Right renal cortex interstitium (tissue), 3 donors: ENCODE measurements around the gene ADRA2A. TPM values are rescaled to one million over a fixed set of nuclear protein-coding genes. Genes with fewer than 3 reads are reported as not detected.

Source experiments
- DNase-seq, 3 donors: peaks; one replicate each; pipeline ENCODE4 v3.0.0-alpha.2; 2013; ENCODE audit warnings: low read depth in 3 of 3, low spot score in 2 of 3
- polyA plus RNA-seq, 3 donors: library from polyadenylated mRNA; unstranded; fragments of 120-200 nt; gene quantifications; one replicate each; pipeline ENCODE4 v1.2.1, GENCODE V29; 2013; ENCODE audit not compliant: insufficient read length in 3 of 3

Gene ADRA2A
- polyA plus RNA-seq, 3 donors: 2.0 to 4.5 (median 3.3) TPM

DNA sequence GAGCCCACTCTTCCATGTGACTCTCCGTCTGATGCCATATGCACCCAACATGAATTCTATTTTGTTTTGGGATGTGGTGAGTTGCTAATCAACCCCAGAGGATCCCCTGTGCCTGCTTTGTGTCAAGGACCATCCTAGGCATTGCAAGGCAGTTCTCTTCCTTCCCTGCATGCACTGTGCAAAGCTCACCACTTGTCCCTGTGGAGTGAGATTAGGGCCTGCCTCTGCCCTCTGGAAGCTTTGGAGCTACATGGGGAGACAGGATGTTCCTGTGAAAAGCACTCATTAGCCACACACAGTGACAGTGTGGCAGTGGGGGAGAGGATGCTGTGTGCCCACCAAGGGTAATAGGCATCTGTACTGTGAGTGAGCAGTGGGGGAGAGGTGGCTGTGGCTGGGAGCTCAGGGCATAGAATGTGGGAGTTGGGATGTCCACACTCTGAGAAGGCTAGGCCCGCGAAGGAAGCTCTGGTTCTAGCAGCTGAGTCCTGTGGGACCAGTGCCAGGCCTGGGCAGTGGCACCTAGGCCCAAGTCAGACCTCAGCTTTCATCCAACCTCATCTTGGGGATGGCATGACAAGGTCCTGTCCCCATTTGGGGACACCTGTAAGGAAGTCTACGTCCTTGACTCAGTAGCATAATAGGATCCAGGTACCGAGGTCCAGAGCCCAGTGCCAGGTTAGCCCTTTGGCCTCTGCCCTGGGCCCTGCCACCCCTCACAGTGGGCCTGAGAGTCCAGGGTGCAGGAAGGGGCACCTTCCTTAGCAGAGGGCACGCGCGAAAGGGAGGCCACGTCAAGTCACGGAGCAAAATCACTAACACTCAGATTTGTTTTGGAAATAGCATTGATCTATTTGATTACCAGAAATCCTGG, 6.6 kb downstream of the ADRA2A start:
- no peak for DNase-seq

DNA sequence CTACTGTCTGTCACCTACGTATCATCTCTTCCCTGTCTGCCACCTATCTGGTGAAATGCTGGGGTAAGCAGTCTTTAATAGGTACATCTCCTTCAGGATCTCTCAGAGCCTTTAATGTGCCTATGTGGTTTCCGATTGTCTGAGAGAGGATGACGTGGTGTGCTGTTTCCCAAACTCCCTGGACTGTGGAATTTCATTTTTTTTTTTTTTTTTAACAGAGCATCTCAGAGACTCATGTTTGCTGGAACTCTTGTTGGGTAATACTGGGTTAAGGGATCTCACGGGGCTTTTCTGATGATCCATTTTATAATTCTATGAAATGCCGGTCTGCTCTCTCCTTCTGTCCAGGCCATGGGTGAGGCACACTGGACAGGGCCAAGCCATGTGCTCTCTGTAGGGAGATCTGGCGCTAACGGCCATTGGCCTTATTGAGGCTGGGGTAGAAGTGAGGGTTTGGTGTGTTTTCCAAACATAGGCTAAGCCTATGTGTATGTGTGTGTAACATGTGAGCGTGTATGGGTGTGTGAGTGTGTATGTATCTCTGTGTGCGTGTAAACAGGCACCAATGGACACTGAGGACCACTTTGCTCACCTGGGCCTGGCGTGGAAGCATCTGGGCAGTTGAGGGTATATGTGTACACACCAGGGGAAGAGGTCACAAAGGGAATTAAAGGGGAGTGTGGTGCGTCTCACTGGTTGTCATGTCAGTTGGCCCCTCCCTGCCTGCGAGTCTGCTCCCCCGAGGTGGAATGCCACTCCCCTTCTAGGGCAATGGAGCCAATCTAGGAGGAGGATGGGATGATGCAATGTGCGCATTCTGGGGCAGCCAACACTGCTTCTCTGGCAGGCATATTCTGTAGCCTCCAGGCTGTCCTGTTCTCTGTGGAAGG, 7.8 kb downstream of the ADRA2A start:
- DNase-seq: no peak

DNA sequence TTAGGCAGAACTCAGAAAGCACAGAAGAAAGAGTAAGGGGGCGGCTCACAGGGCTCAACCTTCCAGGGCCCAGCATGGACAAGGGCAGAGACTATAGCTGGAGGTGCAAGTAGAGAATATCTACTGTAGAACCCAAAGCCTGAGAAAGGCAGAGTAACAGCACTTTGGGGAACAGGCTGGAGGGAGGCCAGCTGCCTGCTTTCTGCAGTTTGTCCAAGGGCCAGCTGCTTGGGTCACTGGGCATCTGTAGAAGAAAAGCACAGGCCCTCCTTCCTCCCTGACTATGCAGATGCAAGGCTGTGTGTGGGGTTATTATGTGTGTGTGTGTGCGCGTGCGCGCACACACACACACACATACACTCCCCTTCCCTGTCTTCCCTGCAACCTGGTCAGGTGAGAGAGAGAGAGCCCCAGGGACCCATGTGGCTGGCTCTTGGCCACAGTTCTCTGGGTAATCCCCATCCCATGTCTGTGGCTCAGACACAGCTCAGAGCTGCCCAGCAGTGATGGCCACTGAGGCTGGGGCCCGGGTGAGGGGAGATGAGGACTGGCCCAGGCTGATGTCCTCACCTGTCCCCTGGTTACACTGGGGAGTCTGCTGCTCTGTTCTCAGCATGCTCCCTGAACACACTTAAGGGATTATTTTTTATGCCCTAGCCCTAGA, 9.0 kb downstream of the ADRA2A start:
- DNase-seq: no peak

DNA sequence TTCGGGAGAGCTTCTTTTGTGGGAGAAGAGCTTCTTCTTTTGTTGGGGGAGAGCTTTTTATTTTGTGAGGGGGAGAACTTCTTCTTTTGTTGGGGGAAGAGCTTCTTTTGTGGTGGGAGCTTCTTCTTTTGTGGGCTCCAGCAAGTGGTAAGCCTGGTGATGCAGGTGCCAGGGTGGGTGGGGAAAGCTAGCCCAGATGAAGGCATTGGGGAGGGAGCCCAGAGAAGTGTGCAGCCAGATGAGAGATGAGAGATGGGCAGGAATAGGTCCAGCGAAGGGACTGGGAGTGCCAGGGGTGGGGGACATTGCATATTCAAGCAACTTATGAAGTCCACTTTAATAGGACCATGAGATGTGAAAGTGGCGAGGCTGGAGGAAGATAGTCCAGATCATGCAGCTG, 9.7 kb downstream of the ADRA2A start:
- DNase-seq: no peak

DNA sequence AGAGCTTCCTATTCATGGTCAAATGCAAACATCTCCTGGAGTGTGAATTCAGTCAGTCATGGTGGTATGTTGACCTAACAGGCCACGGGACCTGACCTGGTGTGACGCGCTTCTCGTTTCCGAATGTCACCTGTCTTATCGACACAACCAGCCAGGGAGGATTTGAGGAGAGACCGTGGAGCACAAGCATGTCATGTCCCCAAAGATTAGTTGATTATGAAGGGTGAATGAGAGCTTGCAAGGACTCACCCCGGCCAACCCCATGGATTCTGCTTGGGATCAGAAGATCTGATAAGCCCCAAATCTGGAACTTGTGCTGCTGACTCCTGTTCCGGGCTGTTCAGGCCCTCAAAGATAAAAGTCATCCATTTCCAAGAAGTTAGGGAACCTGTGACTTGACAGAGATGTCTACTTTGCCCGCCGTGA, 10.5 kb downstream of the ADRA2A start:
- no peak for DNase-seq

DNA sequence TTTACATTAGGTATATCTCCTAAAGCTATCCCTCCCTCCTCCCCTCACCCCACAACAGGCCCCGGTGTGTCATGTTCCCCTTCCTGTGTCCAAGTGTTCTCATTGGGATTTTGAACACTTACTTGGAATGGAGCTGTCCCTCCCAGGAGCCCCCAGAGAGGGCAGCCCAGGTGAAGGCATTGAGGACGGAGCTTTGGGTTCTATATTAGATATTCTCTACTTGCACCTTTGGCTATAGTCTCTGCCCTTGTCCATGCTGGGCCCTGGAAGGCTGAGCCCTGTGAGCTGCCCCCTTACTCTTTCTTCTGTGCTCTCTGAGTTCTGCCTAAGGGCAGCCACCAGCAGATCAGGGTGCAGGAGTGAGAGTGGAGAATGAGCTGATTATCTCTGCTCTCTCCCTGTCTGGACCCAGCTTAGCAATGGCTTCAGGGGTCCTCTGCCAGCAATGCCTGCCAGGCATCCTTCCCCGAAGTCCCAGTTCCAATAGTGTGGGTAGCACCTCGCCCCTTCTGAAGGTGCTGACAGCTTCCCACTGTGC, 11.2 kb downstream of the ADRA2A start:
- no peak for DNase-seq

DNA sequence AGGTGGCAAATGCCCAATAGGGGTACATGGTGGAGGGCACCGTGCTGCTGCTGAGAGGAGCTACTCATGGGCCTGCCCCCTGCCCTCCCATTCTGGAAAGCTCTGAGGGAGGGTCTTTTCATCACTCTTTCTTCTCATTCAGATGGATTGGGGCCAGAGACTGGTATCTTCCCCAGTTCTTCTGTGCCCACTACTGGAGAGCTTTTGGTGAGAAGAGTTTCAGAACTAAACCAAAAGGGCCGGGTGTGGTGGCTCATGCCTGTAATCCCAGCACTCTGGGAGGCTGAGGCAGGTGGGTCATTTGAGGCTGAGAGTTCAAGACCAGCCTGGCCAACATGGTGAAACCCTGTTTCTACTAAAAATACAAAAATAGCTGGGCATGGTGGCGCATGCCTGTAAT, 12.5 kb downstream of the ADRA2A start:
- no peak for DNase-seq

DNA sequence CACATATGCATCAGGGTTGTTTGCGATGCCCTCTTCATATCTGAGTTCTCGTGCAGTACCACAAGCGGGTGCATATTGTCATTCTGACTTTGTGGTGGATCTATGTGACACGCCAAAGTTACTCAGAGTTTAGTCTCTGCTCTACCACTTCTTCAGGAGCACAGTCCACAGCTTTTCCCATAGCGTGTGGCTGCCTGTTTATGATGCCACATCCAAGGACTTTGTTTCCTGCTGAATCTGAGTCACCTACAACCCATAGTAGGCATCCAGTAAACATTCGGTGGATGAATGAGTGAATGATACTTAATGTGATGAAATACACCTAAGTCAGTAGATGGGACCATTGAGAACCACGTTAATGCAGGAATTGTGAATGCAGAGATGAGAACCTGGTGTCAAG, 15.0 kb downstream of the ADRA2A start:
- DNase-seq: no peak

DNA sequence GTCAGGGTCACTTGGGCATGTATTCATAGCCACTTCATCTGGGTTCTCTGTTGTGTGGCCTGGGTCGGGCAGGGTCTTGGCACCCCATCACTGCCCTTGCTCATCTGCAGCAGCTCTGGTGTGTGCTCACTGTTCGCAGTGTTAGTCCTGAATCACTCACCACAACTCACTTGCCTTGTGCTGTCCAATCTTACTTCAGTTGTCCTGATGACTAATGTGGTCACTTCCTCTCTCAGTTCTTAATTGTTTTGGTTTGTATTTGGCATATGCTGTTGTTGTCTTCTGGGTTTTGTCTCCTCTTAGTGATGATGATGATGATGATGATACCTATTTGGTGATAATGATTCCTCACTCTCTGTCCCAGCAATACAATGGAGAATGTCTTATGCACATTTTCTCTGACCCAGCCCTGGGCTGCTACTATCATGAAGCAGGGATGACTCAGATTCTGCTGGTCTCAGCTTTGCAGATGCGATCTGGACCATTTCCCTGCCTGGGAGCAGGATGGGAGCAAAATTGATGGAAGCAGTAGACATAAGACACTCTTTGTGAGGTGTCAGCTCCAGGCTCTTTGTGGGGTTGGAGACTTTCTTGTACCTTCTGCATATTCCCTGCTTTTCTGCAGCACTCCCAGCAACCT, 17.0 kb downstream of the ADRA2A start:
- DNase-seq: no peak

DNA sequence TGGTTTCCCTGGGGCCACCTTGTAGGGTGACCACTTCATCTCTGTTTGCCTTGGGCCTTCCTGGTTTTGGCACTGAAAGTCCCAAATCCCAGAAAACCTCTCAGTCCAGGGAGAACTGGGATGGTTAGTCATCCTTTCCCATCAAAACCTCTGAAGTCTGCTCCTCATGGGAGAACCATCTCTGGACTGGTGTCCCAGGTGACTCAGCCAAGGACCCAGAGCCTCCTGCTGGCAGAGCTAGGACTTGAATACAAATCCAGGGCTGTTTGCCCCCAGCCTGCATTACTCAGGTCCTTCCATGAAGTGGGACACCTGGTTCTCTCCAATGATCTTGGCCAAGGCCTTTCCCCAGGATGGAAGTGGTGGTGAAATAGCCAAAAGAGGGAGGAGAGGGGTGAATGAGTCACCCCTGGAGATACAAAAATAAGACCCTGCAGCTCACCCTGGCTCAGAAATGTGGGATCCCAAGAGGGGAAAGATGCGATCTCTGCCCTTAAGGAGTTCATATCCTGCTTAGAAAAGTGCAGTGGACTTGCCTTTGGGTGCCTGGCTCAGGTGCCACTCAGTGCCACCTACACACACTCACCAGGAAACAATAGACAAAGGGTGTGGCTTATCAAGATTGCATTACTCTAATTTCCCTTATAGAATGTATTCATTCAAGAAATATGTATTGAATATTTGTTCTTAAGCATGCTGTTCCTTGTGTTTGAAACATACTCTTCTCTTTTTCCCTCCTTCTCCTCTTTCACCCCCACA, 22.0 kb downstream of the ADRA2A start:
- DNase-seq: no peak

DNA sequence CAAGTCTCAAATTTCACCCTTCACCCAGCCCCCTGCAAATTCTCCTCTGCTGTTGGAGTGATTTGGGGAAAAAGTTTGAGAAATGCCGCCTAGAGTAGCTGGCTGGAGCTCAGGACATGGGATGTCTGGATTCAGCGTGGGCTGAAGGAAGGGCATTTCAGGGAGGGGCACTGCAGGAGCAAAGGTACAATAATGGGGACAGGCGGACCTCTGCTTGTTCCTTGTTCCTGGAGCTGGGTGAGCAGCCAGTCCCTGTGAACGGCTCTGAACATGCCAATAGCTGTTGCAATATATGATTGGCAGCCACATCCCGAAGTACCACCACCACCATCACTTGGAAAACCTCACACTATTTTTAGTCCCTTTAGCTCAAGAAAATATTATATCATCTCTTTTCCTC, 23.4 kb downstream of the ADRA2A start:
- DNase-seq: no peak

DNA sequence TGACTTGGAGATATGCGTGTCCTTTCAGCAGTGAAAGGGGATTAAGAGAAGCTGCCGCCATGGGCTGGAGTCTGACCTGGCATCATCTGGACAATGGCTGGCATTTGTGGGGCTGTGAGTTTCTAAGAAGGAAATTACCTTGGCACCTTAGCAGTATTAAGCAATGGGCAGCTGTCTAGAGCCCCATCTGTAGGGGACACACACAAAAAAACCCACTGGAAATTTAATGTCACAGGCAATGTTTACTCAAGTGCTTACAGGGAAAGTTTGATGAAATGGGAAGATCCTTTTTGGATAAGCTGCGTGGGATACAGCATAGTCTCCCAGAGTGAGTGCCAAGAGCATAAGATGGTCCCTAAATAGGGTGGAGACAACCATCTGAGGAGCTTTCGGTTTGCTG, 25.0 kb downstream of the ADRA2A start:
- no peak for DNase-seq

DNA sequence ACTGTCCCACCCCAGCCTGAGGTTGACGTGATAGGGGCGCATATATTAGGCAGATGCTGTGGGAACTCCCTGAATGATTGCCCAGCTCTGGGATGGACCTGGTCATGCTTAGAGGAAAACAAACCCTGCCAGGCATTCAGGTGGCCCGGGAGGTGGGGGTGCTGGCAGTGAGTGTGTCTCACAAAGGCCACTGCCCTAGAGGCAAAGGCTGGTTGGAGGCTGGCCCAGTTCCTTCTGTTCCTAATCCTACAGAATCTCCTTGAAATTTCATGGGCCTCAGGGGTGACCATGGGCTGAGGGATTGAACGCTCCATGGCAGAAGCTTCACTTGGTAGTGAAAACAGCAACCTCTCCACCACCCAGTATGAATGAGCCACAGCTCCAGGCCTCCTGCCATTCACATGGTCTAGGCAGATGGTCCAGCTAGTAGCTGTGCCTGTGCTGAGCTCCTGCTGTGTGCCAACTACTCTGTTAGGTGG, 25.6 kb downstream of the ADRA2A start:
- DNase-seq: no peak

DNA sequence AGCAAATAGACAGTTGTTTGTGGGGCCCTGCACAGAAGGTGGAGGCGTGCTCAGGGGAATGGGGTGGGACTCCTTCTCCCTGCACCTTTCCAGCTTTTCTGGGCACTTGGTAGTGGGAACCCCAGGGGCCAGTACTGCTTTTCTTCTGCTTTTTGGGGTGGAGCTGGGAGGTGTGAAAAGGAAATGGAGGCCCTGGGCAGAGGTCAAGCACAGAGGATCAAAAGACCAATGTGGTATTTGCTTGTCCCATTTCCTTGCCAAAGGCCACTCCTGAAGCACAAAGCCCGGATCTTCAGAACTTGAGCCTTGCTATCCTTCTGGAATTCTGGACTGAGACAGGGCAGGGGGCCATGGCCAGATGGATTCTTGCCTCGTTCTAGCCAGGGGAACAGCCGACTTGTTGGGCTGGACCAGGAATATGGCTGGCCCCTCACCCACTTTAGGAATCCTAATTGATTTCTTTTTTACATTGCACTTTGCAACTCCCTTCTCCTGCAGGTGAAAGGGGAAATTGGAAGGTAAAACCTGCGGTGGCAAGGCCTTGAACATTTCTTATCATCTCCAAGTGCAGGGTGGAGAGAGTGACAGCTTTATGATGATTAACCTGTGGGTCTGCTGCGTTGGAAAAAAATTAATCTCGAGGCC, 26.5 kb downstream of the ADRA2A start:
- no peak for DNase-seq

DNA sequence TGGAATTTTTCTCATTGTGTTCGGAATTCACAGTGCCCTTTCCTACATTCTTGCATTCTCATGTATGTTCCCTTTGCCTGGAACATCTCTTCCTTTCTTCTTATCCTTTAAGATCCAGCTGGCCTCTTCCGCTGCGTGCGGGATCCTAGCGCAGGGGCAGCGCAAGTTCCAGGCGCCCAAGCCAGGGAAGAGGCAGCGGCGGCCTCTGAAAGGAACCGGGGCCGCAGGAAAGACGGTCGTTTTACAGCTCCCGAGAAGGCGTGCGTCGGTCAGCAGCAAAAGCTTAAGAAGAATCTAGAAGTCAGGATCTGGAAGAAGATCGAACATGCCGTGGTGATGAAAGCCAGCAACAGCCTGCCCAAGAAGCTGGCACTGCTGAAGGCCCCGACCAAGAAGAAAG, 28.0 kb downstream of the ADRA2A start:
- no peak for DNase-seq

DNA sequence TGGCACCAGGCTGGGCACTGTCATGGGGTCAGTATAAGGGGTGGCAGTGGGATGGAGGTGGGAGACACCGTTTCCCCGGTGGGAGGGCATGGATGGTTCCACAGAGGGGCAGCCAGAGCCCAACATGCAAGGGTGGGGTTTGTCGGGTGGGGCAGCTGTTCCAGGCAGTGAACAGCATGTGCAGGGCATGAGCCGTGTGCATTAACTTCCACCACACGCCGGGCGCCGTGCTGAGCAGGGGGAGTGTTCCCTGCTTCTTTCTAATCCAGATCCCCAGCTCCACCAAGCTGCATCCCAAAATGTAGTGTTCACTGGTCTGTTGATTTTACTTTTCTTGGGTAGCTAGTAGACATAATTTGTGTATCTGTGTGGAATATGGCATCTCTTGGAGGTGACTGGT, 29.3 kb downstream of the ADRA2A start:
- DNase-seq: no peak

DNA sequence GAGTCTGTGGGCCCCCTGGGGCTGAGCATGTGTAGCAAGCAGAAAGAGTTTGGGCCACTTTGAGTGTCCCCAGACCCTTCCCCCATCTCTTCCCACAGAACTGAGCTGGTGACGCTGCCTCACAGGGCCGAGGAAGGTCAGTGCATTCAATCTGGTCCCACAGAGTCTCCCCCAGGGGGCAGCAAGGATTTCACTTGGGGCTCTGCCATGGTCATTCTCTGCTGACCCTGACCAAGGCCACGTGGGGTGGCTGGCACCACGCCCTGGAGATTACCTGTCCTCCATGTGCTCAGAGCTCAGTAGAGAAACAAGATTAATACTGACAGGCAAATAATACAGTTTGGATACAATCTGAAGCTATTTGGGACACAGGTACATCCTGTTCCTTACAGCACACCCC, 30.2 kb downstream of the ADRA2A start:
- DNase-seq: no peak

DNA sequence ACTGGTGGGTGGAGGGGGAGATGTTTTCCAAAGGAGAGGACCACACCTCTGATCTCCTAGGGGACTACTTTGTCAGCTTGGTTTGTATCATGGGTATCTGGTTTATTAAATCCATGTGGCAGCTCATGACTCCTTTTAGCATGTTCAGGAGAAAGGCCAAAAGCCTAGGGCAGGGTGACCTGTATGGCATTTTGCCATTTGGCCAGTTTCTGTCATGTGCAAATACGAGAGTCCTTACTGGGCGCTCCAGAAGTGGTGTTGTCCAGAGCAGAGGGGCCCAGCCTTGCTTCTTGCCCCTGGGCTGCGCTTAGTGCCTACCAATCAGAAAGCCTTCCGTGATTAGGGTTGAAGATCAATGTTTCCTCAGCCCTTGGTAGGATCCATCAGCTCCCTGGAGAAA, 31.0 kb downstream of the ADRA2A start:
- no peak for DNase-seq

DNA sequence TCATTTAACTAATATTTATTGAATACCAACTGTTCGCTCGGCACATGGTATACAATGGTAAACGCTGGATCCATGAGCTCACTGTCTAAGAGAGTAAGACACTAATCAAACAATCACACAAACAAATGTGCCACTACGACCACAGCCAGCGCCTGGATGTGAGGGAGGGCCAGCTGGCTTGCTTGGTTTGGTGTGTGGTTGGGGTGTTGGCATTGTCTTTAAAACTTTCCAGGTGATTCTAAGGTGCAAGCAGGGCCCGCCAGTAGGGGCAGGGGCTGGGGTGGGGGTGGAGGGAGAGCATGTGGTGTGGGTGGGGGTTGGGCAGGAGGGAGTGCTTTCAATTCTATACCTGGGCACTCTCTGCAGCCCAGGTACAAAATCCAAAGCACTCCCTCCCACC, 31.6 kb downstream of the ADRA2A start:
- no peak for DNase-seq
